Right ventricle myocardium superior (tissue), 1 donor: ENCODE measurements around the gene CUL9. TPM values are rescaled to one million over a fixed set of nuclear protein-coding genes. Genes with fewer than 3 reads are reported as not detected.
A peak's percentile ranks its signal among the peaks of the same experiment; 100 is the strongest.

Experiments
- ATAC-seq: fragments of 200-7000 bp; cut with Tn5 transposase; one replicate; pipeline ENCODE4 v1.9.1; 2020; ENCODE audit warnings: mild to moderate bottlenecking; ENCODE audit not compliant: poor library complexity
- DNase-seq: peaks from one replicate; pipeline ENCODE4 v3.0.0-alpha.2; 2020
- intact Hi-C: fragments of 100-400 bp; cut with DNase I; formaldehyde crosslinking; loops from one replicate; pipeline ENCODE4 v1.11.2; 2022
- total RNA-seq: library from RNA; stranded (reverse); fragmentation: NEBNext Ultra II Directional; extraction: Animal tissue kit (Norgen Biotek cat#: 25700); gene quantifications from one replicate; pipeline ENCODE4 v1.2.1, GENCODE V29; 2021
- donor health status: DM: no; HTN: yes; CAD: no; lungs with severe emphysema.

The CUL9 gene
- total RNA-seq, 1 donor from 2014 or later = 12.5 TPM

DNA sequence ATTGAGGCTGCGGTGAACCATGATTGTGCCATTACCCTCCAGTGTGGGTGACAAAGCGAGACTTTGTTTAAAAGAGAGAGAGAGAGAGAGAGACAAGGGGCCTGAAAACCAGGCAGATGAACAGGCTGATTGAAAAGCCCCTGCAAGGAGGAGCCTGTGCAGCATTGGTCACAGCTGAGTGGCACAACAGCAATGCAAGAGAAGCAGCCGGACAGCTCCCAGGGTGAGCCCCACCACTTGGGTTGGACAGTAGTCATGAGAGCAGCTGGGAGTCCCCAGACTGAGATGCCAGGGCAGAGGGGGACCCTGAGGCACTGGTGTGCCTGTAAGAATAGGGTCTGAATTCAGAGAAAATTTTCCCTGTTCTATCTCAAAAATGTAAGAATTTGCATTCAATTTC is 37.1 kb downstream of the CUL9 start:
- no peak for DNase-seq

DNA sequence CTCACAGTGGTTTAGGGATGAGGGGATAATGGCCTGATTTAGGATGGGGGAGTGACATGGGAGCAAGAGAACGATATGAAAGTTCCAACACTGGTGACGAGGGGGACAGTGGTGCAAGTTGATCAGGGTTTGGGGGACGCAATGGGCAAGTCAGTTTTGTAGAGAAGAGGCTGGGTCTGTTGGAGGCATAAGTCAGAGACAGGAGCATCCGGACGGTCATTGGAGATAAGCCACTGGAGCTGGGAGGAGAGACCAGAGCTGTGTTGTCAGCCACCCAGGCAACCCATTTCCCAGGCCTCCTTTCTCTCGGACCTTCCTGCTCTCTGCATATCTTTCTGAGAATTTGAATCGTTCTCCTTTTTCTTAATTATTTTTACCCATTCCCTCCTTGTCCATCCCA is 37.8 kb downstream of the CUL9 start:
- ATAC-seq (no peak), DNase-seq (no peak)
- intact Hi-C loops = no loop called here

More for the DNA sequence above, 37.1 kb downstream of the CUL9 start:
- ATAC-seq = no peak
- intact Hi-C loops = no loop called here

DNA sequence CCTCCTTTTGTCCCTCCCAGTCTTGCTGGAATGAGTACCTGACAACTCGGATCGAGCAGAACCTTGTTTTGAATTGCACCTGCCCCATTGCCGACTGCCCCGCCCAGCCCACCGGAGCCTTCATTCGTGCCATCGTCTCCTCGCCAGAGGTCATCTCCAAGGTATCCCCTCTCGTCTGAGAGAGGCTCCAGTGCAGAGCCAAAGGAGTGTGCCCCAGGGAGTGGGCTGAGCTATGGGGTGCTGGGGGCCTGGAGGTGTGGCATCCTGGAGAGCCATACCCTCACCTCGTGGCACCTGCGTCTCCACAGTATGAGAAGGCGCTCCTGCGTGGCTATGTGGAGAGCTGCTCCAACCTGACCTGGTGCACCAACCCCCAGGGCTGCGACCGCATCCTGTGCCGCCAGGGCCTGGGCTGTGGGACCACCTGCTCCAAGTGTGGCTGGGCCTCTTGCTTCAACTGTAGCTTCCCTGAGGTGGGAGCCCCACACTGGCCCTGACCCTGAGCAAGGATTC is 38.5 kb downstream of the CUL9 start:
- DNase-seq (no peak), ATAC-seq (no peak)
- intact Hi-C loops = no loop called here

DNA sequence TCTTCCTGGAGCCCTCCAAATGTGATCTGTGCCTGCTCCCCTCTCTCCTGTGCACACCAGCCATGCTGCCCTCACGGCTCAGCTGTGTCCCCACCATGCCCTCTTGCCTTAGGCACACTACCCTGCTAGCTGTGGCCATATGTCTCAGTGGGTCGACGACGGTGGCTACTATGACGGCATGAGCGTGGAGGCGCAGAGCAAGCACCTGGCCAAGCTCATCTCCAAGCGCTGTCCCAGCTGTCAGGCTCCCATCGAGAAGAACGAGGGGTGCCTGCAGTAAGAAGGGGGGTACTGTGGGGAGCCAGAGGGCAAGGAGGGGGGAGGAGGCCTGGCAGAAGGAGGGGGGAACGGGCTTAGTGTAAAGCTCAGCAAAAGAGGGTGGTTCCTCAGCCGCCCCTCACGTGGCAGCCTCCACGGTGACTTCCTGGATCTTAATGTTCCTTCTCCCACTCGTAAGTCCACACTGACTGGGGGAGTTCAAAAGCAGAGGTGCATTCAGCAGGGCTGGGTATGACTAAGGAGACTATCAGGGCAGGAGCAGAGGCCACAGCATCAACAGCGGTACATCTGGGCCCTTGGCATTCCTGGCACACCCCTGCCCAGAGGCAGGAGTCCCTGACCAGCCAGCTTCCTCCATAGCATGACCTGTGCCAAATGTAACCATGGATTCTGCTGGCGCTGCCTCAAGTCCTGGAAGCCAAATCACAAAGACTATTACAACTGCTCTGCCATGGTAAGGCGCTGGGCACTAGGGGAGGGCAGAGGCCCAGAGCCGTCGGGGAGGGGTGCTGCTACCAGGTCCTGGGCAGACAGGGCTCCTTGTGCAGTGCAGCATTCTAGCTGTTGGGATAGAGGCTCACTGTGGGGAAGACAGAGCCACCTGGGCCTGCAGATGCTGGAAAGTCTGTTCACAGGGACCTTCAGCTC is 39.3 kb downstream of the CUL9 start:
- intact Hi-C loops = no loop called here
- peak; percentile 21 for ATAC-seq
- no peak for DNase-seq

DNA sequence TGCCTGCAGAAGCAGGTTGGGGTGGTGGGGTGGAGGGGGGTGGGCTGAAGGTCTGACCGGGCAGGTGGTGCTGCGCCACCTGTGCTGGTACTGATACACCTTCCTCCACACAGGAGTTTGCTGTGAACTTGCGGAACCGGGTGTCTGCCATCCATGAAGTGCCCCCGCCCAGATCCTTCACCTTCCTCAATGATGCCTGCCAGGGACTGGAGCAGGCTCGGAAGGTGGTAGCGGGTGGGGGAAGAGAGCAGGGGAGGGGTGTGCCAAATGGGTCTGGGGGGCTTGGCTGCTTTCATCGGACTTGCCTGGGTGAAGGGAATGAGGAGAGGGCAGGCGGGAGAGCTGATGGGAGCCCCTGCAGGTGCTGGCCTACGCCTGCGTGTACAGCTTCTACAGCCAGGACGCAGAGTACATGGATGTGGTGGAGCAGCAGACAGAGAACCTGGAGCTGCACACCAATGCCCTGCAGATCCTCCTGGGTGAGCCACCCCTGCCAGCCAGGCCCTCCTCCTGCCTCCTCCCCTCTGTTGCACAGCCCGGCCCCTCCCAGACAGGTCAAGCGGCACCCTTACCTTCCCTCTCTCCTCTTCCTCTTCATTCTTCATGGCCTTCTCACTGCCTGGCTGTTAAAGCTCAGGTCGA is 40.5 kb downstream of the CUL9 start:
- intact Hi-C loops = no loop called here
- DNase-seq = no peak
- no peak for ATAC-seq

DNA sequence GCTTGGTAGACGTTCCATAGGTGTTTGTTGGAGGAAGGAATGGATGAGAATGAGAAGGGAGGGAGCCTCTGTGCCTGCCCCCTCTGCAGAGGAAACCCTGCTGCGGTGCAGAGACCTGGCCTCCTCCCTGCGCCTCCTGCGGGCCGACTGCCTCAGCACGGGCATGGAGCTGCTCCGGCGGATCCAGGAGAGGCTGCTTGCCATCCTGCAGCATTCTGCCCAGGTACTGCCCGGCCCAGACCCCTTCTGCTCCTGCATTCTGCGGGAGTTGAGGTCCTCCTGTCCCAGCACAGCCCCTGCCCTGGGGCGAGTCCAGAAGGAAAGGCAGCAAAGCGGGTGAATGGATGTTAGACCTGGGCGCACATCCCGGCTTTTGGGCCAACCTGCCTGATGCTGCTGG is 41.2 kb downstream of the CUL9 start:
- DNase-seq (no peak), ATAC-seq (no peak)
- intact Hi-C loops = no loop called here

DNA sequence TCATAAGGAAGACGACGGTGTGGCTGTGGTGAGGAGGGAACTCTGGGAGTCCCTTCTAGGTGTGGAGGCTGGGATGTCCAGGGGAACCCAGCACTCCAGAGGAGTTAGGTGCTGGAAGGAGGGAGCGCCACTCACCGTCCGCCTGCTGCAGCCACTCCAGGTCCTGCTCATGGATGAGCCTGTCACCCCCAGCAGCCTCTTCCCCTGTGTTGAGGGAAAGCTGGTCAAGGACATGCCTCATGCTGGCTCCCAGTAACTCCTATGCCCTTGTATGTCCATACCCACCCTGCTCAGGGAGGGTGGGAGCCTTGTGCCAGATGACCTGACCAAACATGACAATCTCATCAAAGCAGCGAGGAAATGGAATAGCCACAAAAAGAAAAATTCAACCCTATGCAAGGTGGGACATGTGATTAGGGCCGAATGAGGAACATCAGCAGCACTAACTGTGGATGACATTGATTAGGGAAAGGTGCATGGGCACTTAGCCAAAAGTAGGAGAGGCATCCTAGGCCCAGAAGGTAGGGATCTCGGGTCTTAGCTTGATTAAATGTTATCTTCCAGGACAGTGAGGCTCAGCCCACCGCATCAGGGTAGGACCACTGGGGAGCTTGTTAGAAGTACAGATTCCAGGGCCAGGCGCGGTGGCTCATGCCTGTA is 44.3 kb downstream of the CUL9 start:
- no peak for ATAC-seq
- intact Hi-C loops = no loop called here
- no peak for DNase-seq

DNA sequence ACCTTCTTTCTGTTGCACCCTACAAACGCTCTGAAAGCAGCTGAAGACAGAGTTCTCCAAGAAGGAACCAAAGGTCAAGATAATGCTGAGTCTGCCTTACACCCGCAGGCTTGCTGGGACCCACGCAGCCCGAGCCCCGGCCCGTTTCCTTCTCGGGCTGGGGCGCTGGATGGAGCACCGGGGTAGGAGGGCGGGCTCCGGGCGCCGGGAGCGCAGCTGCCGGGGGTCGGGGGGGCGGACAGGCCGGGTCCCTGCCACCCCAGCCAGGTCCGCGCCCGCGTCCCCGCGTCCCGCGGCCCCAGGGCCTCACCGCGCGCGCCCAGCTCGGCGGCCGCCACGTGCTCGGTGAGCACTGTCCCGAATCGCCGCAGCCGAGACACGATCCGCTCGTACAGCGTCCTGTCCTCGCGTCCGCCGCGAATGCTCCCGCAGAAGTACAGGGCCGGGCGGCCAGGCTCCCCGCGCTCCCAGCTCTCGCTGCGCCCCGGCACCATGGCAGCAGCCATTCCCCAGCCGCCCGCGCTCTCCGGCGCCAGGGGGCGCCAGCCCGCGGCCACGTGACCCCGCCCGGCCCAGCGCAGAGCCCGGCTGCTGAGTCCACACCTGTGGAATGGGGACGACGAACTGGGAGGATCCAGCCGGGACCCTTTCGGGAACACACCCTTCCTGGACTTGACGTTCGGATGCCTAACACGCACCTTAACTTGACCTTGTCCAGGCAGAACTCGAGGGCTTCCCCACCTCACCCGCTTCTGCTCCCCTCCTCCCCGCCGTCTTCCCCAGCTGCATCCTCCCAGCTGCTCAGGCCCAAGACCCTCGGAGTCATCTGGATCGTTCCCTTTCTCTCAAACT is 47.2 kb downstream of the CUL9 start, which contains the start of gene DNPH1:
TSS of gene DNPH1 (minus strand) at position 531 of the 852 bp plus-strand sequence. CDS start at position 506, 25 bp downstream.
- peak; percentile 84 for DNase-seq
- ATAC-seq = peak; percentile 99
- intact Hi-C loops = no loop called here

DNA sequence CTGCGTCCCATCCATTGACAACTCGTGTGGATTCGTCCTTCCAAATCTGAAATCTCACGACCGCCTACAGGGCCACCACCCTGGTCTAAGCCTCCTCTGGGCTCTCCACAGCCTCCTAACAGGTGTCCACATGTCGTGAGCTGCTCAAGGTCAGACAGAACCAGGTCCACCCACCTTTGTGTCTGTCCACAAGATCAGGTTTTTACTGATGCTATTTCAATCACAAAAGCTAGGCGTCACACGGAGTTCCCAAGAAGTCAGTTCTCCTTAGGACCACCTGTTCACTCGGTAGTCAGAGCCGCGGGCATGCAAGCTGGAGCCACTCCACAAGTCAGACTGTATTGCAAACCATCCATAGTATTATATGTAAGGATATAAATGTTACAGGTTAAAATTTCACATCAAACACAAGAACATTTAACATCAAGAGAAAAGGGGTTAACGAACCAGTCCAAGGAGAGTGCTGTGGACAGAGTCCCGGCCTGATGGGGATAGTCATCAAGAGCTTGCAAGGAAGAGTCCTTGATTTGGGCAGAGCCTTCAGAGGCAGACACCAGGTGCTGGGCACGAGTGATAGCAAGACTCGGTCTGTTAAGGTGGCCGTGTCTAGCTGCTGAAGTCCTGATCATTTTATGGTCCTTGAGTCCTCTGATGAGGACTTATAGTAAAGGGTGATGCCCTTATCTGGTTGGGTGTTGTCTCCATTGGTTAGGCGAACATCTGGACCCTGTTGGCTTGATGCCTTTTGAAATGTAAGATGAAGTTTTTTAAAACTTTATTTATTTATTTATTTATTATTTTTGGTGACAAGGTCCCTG is 48.0 kb downstream of the CUL9 start:
- intact Hi-C loops = no loop called here
- DNase-seq (no peak), ATAC-seq (no peak)

DNA sequence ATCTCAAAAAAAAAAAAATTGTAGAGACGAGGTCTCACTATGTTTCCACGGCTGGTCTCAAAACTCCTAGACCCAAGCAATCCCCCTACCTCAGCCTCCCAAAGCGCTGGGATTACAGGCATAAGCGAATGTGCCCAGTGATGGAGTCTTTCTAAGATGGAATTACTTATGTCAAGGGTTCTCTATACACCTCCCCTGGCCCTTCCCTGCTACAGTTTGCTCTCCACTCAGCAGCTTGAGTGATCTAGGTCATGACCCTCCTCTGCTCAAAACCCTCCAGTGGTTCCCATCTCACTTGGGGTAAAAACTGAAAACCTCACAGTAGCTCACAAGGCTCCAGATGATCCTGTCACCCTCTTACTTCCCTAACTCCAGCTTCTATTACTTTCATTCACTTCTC is 49.1 kb downstream of the CUL9 start:
- DNase-seq (no peak), ATAC-seq (no peak)
- intact Hi-C loops = no loop called here

DNA sequence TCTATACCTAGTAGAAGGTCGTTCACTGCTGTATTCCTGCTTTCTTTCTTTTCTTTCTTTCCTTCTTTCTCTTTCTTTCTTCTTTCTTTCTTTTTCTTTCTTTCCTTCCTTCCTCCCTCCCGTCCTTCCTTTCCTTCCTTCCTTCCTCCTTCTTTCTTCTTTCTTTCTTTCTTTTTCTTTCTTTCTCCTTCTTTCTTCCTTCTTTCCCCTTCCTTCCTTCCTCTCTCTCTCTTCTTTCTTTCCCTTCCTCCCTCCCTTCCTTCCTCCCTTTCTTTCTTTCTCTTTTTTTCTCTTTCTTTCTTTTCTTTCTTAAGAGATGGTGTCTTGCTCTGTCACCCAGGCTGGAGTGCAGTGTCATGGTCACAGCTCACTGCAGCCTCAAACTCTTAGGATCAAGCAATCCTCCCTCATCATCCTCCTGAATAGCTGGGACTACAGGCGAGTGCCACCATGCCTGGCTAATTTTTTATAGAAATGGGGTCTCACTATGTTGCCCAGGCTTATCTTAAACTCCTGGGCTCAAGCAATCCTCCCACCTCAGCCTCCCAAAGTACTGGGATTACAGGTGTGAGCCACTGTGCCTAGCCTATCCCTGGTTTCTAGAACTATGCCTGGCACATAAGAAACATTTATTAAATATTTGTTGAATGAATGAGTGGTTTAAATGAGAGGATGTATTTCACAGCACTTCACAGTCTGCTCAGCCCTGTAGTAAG is 49.9 kb downstream of the CUL9 start:
- ATAC-seq = no peak
- intact Hi-C loops = no loop called here
- DNase-seq = no peak

DNA sequence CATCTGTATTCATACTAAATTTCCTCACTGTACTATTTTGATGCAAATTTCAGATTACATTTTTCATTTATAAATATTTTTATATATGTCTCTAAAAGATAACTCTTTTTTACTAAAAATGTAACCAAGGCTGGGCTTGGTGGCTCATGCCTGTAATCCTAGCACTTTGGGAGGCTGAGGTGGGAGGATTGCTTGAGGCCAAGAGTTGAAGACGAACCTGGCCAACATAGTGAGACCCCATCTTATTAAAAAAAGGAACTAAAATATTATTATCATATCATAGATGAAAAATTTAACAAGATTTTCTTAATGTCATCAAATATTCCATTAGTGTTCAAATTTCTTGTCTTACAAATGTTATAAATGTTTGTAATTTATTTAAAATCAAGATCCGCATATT is 53.8 kb downstream of the CUL9 start:
- DNase-seq = no peak
- intact Hi-C loops = no loop called here
- no peak for ATAC-seq

DNA sequence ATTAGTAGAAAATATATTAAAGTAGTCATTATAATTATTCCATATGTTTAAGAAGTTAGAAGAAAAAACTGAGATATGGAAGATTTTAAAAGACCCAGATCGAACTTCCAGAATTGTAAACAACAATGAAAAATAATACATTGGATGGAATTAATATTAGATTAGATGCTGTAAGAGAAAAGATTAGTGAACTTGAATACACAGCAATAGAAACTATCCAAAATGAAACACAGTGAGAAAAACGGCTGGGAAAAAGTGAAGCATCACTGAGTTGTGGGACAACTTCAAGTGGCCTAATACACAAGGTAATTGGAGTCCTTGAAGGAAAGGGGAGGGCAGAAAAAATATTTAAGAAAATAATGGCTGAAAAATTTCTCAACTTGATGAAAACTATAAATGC is 57.1 kb downstream of the CUL9 start:
- no peak for DNase-seq
- intact Hi-C loops = no loop called here
- no peak for ATAC-seq

DNA sequence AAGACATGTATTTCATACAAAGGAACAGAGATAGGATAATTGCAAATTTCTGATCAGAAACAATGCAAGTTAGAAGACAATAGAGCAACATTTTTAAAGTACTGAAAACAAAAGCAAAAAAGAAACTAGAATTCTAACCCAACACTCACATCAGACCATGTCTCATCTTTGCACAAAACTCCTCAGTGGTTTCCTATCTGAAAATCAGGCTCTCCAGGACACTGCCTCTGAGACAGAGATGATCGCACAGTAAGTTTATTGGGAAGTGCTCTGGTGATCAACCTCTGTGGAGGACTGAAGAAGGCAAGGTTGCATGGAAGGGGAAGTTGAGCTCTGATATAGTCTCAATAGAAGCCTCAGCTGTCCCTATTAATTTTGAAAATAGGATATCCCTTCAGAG is 59.0 kb downstream of the CUL9 start:
- intact Hi-C loops = no loop called here
- DNase-seq (no peak), ATAC-seq (no peak)

DNA sequence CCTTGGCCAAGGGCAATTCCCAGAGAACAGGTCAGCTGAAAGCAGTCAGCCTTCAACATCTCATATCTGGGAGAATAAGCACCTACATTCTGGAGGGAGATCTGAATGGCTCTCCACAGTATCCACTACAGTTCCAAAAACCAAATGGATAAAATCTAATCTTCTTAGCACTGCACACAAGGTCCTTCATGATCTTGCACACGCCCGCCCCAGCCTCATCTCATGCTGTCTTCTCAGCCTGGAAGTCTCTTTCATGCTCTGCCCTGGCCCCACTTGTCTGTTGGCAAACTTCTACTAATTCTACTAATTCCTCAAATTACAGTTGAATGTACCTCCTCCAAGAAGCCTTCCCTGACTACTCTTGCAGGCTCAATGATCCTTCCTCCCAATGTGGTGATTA is 59.5 kb downstream of the CUL9 start:
- no peak for ATAC-seq
- intact Hi-C loops = no loop called here

DNA sequence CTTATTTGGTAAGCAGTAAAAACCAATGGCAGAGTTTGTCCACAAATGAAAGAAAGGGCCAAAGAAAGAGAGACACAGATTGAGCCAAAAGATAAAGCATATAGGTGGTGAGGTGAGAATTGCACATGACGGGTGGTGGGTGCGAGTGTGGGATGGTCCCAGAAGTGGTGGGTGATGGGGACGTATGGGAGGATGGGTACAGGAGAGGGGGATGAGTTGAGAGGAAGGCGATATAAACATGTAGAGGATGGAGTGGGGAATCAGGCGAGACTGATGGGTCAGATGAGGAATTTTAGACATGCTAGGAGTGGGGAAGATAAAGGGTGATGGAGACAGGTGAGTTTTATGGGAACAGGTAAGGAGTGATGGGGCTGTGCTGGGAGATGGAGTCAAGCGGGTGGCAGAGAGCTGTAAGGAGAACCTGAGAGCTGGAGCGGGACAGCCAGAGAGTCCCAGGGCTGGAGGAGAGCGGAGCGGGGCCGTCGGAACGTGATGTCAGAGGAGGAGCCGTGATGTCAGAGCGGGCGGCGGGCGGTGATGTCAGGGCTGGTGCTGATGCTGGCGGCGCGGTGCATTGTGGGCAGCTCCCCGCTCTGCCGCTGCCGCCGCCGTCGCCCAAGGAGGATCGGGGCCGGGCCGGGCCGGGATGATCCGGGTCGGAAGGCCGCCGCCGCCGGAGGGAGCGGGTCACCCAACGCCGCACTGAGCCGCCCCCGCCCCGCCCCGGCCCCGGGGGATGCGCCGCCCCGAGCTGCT is 61.1 kb downstream of the CUL9 start, which contains the start of gene TTBK1:
TSS of gene TTBK1 (plus strand) at position 574 of the 756 bp plus-strand sequence. CDS start 3,180 bp downstream, outside the sequence.
- DNase-seq (no peak), ATAC-seq (no peak)
- intact Hi-C loops = no loop called here

More for the DNA sequence above, 59.5 kb downstream of the CUL9 start:
- DNase-seq = no peak
